PC-3 (cell line): ENCODE measurements around the gene ALCAM. TPM values are rescaled to one million over a fixed set of nuclear protein-coding genes. Genes with fewer than 3 reads are reported as not detected.

Experiments
- ATAC-seq: fragments of 200-7000 bp; cut with Tn5 transposase; 2 replicates; pipeline ENCODE4 v1.9.1; 2020; ENCODE audit warnings: mild to moderate bottlenecking, moderate library complexity
- BruUV-seq: library from RNA; stranded (reverse); fragments of 400-500 nt; replicated peaks from 2 replicates; lab custom pipeline; 2021; lab: Mats Ljungman, UMichigan
- CTCF ChIA-PET: fragments of 300-600 bp; sonication (Branson Sonifier 250); formaldehyde crosslinking; loops from one replicate; lab custom pipeline; 2022; ENCODE audit warnings: antibody characterized with exemption; lab: Charles Lee
- POLR2A ChIA-PET: fragments of 300-600 bp; sonication (Branson Sonifier 250); formaldehyde crosslinking; loops from one replicate; lab custom pipeline; 2022; ENCODE audit warnings: antibody characterized with exemption; ENCODE audit not compliant: unreplicated experiment; lab: Charles Lee
- DNase-seq: peaks from one replicate; pipeline ENCODE4 v3.0.0-alpha.2; 2015
- H2AFZ ChIP-seq: fragments of 300-600 bp; sonication (generic); 2 replicates; pipeline ENCODE4 v1.6.0; 2016; ENCODE audit warnings: antibody characterized with exemption, low read length
- H3F3A ChIP-seq: fragments of 300-600 bp; sonication (generic); one replicate; pipeline ENCODE4 v1.6.0; 2017; ENCODE audit warnings: antibody characterized with exemption, low read length, control low read depth, mild to moderate bottlenecking; ENCODE audit not compliant: unreplicated experiment
- H3K27ac ChIP-seq: fragments of 300-600 bp; sonication (generic); 2 replicates; pipeline ENCODE4 v1.5.1; 2016; ENCODE audit warnings: mild to moderate bottlenecking, low read length
- H3K27me3 ChIP-seq: fragments of 300-600 bp; sonication (generic); 2 replicates; pipeline ENCODE4 v1.6.1; 2016; ENCODE audit warnings: low read length, mixed read lengths
- H3K36me3 ChIP-seq: fragments of 300-600 bp; sonication (generic); 2 replicates; pipeline ENCODE4 v1.6.1; 2016; ENCODE audit warnings: low read depth, mixed run types, low read length, mixed read lengths
- H3K4me1 ChIP-seq: fragments of 300-600 bp; sonication (generic); 2 replicates; pipeline ENCODE4 v1.5.1; 2016; ENCODE audit warnings: low read length; ENCODE audit not compliant: insufficient read depth
- H3K4me2 ChIP-seq: fragments of 300-600 bp; sonication (generic); 2 replicates; pipeline ENCODE4 v1.6.0; 2016; ENCODE audit warnings: low read length
- H3K4me3 ChIP-seq: fragments of 300-600 bp; sonication (generic); 2 replicates; pipeline ENCODE4 v1.5.1; 2016; ENCODE audit warnings: mild to moderate bottlenecking, low read length, mixed read lengths
- H3K79me2 ChIP-seq: fragments of 300-600 bp; sonication (generic); 2 replicates; pipeline ENCODE4 v1.6.1; 2017; ENCODE audit warnings: low read length, mixed read lengths
- H3K9ac ChIP-seq: fragments of 300-600 bp; sonication (generic); 2 replicates; pipeline ENCODE4 v1.6.0; 2016; ENCODE audit warnings: mild to moderate bottlenecking, low read length
- H3K9me2 ChIP-seq: fragments of 300-600 bp; sonication (generic); replicated peaks from 2 replicates; pipeline ENCODE4 v1.6.1; 2016; ENCODE audit warnings: mixed run types, low read length, mixed read lengths
- H3K9me3 ChIP-seq: fragments of 300-600 bp; sonication (generic); 2 replicates; pipeline ENCODE4 v1.6.1; 2016; ENCODE audit warnings: low read length, mixed read lengths
- H4K20me1 ChIP-seq: fragments of 300-600 bp; sonication (generic); 2 replicates; pipeline ENCODE4 v1.6.1; 2016; ENCODE audit warnings: low read length, mixed read lengths
- CTCF ChIP-seq: fragments of 300-600 bp; sonication (generic); conservative IDR thresholded peaks from 2 replicates; pipeline ENCODE4 v1.5.1; 2017; ENCODE audit warnings: antibody characterized with exemption, low read depth, mild to moderate bottlenecking, low read length
- EZH2 ChIP-seq: fragments of 300-600 bp; sonication (generic); IDR thresholded peaks from one replicate; pipeline ENCODE4 v1.6.1; 2017; ENCODE audit warnings: antibody characterized with exemption, mild to moderate bottlenecking, low read length; ENCODE audit not compliant: unreplicated experiment
- EZH2phosphoT487 ChIP-seq: fragments of 300-600 bp; sonication (generic); IDR thresholded peaks from 2 replicates; pipeline ENCODE4 v1.6.1; 2018; ENCODE audit warnings: mild to moderate bottlenecking, antibody characterized with exemption, low read length, borderline replicate concordance
- intact Hi-C: fragments of 100-400 bp; cut with micrococcal nuclease; formaldehyde crosslinking; loops from 2 replicates; pipeline ENCODE4 v1.9.0; 2023
- total RNA-seq: library from RNA; depleted of rRNA; stranded (reverse); fragments of >200 nt; gene quantifications from 2 replicates; pipeline ENCODE4 v1.2.3, GENCODE V29; 2014

The ALCAM gene
- total RNA-seq, 1 experiment from 2014 or later, result 169 TPM

DNA sequence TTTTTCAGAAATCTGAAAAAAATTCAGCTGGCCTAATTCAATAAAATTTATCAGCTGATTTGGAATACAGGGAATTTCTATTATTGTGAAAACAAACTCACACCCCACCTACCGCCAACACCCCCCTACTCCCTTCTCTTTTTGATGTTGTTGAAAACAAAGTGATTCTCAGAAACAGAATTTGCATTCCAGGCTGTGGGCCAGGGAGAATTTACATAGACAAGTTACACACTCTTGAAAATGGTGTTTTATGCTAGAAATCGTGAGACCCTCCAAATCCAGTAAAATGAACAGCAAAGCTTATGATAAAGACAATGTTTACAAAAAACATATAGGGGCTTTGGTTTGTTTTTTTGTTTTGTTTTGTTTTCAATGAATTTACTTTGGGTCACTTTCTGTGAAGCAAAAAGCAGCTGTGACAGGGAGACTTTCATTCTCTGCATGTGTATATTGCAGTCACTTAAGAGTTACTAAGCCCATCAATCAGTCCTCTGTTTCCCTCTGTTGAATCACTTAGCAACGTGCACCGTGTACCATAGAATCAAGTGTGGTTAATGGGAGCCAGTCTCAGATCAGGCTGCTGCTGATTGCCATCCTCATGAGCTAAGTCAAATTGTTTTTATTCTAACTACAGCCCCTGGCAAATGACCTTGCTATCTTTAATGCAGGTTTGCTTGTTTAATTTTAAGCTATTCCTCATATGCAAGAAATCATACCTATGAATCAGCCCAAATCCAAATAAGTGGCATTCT lies 159.8 kb downstream of the ALCAM start:
- peak; percentile 59 for ATAC-seq
- POLR2A ChIA-PET, result interaction anchor here (0.6 to 1.1 kb wide), 5 partner anchors 152 to 1029 kb away, joined by 4 to 7 read pairs (median 4); no protein-coding TSS in a partner anchor
- Histone ChIP-seq H3K9ac (peak overlapping the region; percentile 3; the same call in 1 of the 2 replicates), H3K36me3 (peaks cover 22% of the 10 kb centered on the region), H3K9me2 (no peaks in the 10 kb centered on the region), H3K4me2 (peak overlapping the region; percentile 50), H3K4me3 (no peak overlapping the region), H2AFZ (no peak overlapping the region), H3K9me3 (no peaks in the 10 kb centered on the region), H3K27me3 (no peaks in the 10 kb centered on the region), H3K79me2 (peaks cover 71% of the 10 kb centered on the region), H3K27ac (peak overlapping the region; percentile 72), H4K20me1 (no peaks in the 10 kb centered on the region; the same call in 1 of the 2 replicates), H3F3A (no peaks in the 10 kb centered on the region), H3K4me1 (peaks cover 62% of the 10 kb centered on the region)
- no peak for TF ChIP-seq CTCF
- no peak for TF ChIP-seq EZH2
- no peak for TF ChIP-seq EZH2phosphoT487
- intact Hi-C loops, result loop anchor here (5.0 to 10.0 kb wide), 2 partner anchors 338 to 1591 kb away; partner anchors contain the start of gene CBLB
- CTCF ChIA-PET, result interaction anchor here (0.6 to 1.0 kb wide), 2 partner anchors 9 to 142 kb away, joined by 6 to 7 read pairs; no protein-coding TSS in a partner anchor
- DNase-seq, result peak; percentile 85
- no TSS peak for BruUV-seq

DNA sequence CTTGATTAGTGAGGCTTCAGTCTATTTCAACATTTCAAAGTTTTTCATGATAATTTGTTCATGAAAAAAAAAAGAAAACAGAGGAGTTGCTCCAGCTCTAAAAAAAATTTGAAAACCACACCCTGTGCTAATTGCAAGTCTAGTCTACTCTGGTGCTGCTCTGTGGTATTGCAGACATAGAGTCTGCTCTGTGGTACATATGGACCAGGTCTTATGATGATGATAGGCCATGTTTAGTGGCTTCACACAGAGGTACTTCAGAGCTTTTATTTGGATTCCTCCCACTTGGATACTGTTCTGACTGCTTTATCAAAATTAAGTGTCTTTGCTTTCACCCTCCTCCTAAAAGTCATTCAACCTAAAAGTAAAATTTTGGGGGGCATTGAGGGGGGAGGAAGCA lies 160.8 kb downstream of the ALCAM start:
- Histone ChIP-seq H3K4me1 (peaks cover 62% of the 10 kb centered on the region), H3K79me2 (peaks cover 61% of the 10 kb centered on the region), H3K9me3 (no peaks in the 10 kb centered on the region), H3K36me3 (peaks cover 30% of the 10 kb centered on the region), H3K27ac (peak overlapping the region; percentile 72), H3K4me3 (no peak overlapping the region), H3K27me3 (no peaks in the 10 kb centered on the region), H3F3A (no peaks in the 10 kb centered on the region), H2AFZ (no peak overlapping the region), H3K9me2 (no peaks in the 10 kb centered on the region), H4K20me1 (no peaks in the 10 kb centered on the region; the same call in 1 of the 2 replicates), H3K4me2 (peak overlapping the region; percentile 50), H3K9ac (peak overlapping the region; percentile 15; the same call in 1 of the 2 replicates)
- intact Hi-C loops, result loop anchor here (5.0 to 10.0 kb wide), 2 partner anchors 337 to 1590 kb away; partner anchors contain the start of gene CBLB
- ChIA-PET CTCF (interaction anchor here (1.0 kb wide), 1 partner anchor 10 kb away, joined by 7 read pairs; no protein-coding TSS in a partner anchor), POLR2A (interaction anchor here (0.9 to 1.1 kb wide), 3 partner anchors 153 to 284 kb away, joined by 4 to 7 read pairs (median 4); no protein-coding TSS in a partner anchor)
- BruUV-seq, result TSS peak; percentile 50
- peak; percentile 20; the same call in 1 of the 2 replicates for ATAC-seq
- DNase-seq, result peak; percentile 27
- TF ChIP-seq CTCF (no peak), EZH2phosphoT487 (no peak), EZH2 (no peak)
